GM18526 (cell line): ENCODE measurements around the gene MAGI1.

Experiments
- POLR2A ChIP-seq: IDR thresholded peaks from 3 replicates; pipeline ENCODE4 v1.6.1; 2011; ENCODE audit not compliant: insufficient read length; ENCODE audit errors: extremely low read depth

Gene MAGI1

DNA sequence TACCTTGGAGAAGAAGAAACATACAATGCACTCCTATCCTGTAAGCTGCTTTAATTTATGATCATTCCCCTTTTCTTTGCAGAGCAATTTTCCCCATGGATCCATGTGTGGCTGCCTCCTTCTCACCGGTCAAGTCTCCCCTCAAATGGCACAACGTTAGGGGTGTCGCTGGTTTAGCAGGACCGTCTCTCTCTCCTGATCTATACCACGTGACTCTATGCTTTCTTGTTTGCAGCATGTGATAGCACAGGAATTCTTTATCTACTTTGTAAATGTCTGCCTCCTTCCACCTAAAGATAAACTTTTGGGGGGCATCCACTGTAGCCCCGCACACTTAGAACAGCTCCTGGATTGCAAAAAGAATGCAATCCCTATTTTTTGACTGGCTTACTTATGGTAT, 506.0 kb downstream of the MAGI1 start:
- TF ChIP-seq POLR2A = no peak

GRCh38 chr3:65532215-65532614, 506.5 kb downstream of the MAGI1 start:
- TF ChIP-seq POLR2A = no peak

DNA sequence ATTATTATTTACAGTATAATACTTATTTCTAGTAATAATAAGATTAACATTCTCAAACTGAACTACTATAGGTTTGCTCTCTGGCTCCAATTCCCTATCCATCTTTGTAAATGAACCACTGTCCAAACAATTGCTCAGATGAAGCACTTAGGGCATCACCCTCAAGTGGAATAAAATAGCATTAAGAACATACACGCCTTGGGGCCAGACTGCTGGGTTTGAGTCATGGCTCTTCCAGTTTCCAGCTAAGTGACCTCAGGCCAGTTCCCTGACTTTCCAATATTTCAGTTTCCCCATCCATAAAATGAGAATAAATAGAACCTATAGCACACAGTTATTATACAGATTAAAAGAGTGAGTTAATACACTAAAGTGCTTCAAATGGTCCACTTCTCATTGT, 507.2 kb downstream of the MAGI1 start:
- TF ChIP-seq POLR2A = no peak

DNA sequence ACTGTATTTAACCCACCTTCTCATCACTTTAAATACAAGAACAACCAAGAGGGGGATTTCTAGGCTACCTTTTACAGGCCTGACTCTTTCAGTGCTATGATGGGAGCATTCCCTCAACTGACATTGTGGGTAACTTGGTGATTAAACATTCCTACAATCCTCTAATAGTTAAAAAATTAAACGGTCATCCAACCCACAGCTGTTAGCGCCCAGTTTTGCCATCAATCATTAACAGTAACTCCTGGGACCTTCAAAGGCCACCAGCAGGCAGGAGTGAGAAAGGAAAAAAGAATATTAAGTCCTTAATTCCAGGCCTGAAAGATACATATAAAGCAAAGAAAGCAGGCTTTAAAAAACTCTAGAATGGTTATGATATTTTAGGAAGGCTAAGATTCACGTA, 512.1 kb downstream of the MAGI1 start:
- TF ChIP-seq POLR2A = no peak

GRCh38 chr3:65524584-65524983, 514.1 kb downstream of the MAGI1 start:
- TF ChIP-seq POLR2A = no peak

- TF ChIP-seq POLR2A = no peak
These were observed 514.8 kb downstream of the MAGI1 start for GRCh38 chr3:65523878-65524277.

DNA sequence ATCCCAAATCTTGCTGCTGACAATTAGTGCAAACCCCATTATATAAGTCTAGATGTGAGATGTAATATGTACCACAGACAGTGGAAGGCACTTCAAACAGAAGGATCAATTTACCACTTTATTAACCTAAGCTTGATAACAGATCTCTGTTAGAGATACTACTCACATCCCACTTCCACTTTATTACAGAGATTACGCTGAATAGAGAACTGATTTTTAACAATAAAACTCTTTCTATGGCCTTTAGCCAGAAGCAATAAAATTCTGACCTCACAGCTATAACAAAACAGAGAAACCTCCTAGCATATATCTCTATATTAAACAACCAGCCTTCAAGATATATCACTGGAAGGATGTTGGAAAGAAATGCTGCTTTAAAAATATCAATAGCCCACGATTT, 517.7 kb downstream of the MAGI1 start:
- TF ChIP-seq POLR2A = no peak

DNA sequence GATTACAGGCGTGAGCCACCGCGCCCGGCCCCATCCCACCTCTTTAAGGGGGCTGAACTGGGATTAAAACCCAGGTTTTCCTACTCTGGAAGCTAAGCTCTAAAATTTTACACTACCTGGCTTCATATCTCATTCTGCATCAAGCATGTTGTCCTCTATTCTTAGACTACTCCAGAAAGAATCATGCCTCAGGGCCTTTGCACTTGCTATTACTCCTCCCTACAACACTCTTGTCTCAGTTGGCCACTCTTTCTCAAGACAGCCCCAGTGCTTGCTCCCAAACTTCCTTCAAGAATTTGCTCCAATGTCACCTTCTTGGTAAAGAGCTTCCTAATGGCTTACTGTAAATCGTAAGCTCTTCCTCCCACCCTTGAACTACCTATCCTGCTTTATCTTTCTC, 521.7 kb downstream of the MAGI1 start:
- no peak for TF ChIP-seq POLR2A

- TF ChIP-seq POLR2A = no peak
These were observed 529.8 kb downstream of the MAGI1 start for GRCh38 chr3:65508750-65509422.

DNA sequence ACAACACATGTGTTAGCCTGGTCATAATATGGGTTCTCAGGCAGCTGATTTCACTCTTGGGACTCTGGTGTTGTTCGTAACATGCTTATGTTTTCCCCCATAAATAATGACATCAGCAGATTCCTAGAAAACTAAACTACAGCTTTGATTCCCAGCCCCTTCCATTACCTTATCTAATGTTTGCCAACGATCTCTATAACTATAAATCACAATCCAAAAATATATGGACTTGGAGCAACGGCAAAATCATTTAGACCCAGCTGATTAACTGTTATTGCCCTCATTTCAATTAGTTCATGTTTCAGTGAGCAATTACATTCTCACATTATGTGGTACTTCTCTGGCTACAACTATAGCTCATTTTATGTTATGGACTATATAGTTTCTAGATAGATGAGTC, 531.3 kb downstream of the MAGI1 start:
- TF ChIP-seq POLR2A = no peak

- TF ChIP-seq POLR2A = no peak
These were observed 534.9 kb downstream of the MAGI1 start for GRCh38 chr3:65503776-65504175.

DNA sequence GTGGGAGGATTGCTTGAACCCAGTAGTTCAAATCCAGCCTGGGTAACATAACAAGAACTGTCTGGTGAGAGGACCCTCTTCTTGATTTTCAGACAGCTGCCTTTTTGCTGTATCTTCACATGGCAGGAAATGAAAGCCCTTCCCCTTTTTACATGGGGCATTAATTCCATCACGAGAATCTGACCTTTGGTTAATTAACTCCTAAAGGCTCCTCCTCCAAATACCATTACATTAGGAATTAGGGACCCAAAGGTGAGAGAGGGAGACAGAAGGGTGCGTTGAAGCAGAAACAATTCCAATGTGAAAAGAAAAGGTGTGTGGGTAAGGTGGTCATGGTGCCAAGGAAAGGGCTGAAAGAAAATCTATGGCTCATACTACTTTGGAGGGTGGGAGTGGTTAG, 536.2 kb downstream of the MAGI1 start:
- TF ChIP-seq POLR2A = no peak

DNA sequence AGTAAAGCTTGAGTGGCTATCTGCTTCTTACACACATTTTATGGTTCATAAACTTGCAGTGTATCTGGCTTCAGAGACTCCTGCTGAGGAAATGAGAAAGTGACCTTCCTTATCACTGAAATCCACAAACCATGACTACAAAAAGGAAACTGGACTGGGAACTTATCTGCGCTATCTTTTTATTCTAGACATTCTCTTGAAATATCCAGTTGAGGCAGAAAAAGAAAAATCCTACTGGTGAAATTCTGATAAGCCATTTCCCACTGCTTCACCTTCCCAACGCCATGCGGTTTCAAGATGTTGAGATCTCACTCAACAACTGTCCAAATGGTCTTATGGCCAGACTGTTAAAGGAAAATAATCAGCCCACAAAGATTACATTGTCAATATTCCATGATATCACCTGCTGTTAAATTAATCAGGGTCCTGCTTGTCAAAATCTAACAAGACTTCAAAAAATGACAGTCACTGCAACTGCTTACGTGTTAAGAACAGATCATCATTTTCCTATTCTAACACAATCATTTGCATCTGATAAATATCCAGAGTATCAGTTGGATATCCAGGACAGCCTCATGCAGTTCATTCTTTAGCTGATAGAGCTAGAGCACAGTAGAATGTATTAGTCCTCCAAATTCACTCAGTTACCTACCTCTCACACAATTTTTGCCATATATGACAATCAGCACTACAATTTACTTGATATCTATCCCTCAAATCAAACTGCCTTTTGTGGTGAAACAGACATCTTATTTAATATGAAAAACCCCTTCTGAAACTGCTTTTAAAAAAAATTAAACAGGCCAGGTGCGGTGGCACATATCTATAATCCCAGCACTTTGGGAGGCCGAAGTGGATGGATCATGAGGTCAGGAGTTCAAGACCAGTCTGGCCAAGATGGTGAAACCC, 538.1 kb downstream of the MAGI1 start:
- TF ChIP-seq POLR2A = no peak

DNA sequence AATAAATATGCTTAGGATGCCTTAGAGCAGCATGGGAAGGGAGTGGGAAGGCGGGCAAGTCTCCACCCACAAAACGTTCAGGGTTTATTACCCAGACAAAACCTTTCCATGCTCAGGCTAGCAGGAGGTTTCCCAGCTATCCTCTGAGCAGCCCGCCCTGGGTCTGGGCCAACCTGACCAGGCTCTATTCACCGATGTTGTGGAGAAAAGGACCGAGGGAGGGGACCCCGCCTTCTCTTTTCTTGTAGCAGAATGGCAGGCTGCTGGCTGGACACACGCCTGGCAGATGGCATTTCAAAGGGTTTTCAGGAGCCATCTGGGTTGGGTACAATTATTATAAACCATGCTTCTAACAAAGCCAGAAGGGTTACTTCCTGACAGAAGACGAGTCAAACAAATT, 540.9 kb downstream of the MAGI1 start:
- no peak for TF ChIP-seq POLR2A

DNA sequence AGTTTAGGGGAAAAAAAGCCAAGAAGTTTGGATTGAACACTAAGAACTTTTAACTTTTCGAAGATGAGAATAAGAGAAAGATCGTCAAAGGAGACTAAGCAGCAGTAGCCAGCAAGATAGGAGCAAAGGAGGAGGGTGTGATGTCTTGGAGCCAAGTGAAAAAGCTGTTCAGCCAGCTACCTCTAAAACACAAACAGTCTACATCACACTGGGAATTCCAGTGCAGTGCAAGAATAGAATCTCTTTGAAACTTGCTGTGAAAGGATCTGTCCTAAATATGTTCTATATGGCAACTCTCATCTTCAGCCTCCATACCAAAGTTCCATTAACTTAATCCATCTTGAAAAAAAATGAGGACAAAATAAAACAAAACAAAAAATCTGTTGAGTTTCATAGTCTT, 541.5 kb downstream of the MAGI1 start:
- TF ChIP-seq POLR2A = no peak

GRCh38 chr3:65493938-65494337, 544.8 kb downstream of the MAGI1 start:
- no peak for TF ChIP-seq POLR2A
